ENCODE measurements around the gene ZNF879. TPM values are rescaled to one million over a fixed set of nuclear protein-coding genes. Genes with fewer than 3 reads are reported as not detected.

ZNF879 gene
- total and polyA plus RNA-seq, 2 of the 13 experiments (the other 11 are each of a cell fraction or from before 2014, with no cell fraction given) = 0.83 to 2.8 TPM

DNA sequence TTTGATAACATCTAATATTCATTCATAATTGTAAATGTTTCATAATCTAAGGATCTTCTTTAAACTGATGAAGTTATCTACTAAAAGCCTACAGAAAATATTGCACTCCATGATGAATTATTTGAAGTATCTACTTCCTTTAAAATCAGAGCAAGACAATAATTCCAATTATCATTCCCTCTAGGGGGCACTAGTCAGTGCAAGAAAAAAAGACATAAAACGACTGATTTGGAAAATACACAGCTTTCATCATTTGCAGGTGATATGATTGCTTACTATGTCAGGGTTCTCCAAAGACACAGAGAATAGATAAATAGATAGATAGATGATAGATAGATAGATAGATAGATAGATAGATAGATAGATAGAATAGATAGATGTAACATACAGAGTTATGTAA is 14.9 kb upstream of the ZNF879 start:
- no peaks in the 10 kb centered on the region for H3K36me3 ChIP-seq (replicated peaks in 1 of 2; ENCODE audit: control insufficient read depth in 1 of 2, insufficient read depth in 2 of 2, low read length in 2 of 2)
- FAIRE-seq = no peak
- no TSS peak for BruUV-seq (replicated peaks)
- 0% methylated on average over 1 of the region's 1 CpG for WGBS (ENCODE audit: low lambda C conversion rate)
- H3K4me1 ChIP-seq (ENCODE audit: insufficient read depth, low read length) = no peaks in the 10 kb centered on the region
- no peak overlapping the region for H3K4me2 ChIP-seq (ENCODE audit: low read depth, low read length)
- no peaks in the 10 kb centered on the region for H3K27me3 ChIP-seq (ENCODE audit: control insufficient read depth in 1 of 2, insufficient read depth in 2 of 2, low read length in 2 of 2)
- H3K27ac ChIP-seq (ENCODE audit: extremely low read length, insufficient read depth, low read length) = no peak overlapping the region
- no peak for DNase-seq (ENCODE audit: low spot score)
- peaks cover 59% of the 10 kb centered on the region for H3K9me3 ChIP-seq (ENCODE audit: low read length)
- H3K9ac ChIP-seq (ENCODE audit: insufficient read depth, low read depth, low read length) = no peak overlapping the region
- POLR2A ChIA-PET = no interaction called here
- ATAC-seq = no peak
- TF ChIP-seq, protein P1, sequence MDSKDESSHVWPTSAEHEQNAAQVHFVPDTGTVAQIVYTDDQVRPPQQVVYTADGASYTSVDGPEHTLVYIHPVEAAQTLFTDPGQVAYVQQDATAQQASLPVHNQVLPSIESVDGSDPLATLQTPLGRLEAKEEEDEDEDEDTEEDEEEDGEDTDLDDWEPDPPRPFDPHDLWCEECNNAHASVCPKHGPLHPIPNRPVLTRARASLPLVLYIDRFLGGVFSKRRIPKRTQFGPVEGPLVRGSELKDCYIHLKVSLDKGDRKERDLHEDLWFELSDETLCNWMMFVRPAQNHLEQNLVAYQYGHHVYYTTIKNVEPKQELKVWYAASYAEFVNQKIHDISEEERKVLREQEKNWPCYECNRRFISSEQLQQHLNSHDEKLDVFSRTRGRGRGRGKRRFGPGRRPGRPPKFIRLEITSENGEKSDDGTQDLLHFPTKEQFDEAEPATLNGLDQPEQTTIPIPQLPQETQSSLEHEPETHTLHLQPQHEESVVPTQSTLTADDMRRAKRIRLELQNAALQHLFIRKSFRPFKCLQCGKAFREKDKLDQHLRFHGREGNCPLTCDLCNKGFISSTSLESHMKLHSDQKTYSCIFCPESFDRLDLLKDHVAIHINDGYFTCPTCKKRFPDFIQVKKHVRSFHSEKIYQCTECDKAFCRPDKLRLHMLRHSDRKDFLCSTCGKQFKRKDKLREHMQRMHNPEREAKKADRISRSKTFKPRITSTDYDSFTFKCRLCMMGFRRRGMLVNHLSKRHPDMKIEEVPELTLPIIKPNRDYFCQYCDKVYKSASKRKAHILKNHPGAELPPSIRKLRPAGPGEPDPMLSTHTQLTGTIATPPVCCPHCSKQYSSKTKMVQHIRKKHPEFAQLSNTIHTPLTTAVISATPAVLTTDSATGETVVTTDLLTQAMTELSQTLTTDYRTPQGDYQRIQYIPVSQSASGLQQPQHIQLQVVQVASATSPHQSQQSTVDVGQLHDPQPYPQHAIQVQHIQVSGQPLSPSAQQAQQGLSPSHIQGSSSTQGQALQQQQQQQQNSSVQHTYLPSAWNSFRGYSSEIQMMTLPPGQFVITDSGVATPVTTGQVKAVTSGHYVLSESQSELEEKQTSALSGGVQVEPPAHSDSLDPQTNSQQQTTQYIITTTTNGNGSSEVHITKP (CRISPR knock-in tag; IDR thresholded peaks at IDR 0.05; ENCODE audit: low read depth) = no peak
- TF ChIP-seq, protein P2, sequence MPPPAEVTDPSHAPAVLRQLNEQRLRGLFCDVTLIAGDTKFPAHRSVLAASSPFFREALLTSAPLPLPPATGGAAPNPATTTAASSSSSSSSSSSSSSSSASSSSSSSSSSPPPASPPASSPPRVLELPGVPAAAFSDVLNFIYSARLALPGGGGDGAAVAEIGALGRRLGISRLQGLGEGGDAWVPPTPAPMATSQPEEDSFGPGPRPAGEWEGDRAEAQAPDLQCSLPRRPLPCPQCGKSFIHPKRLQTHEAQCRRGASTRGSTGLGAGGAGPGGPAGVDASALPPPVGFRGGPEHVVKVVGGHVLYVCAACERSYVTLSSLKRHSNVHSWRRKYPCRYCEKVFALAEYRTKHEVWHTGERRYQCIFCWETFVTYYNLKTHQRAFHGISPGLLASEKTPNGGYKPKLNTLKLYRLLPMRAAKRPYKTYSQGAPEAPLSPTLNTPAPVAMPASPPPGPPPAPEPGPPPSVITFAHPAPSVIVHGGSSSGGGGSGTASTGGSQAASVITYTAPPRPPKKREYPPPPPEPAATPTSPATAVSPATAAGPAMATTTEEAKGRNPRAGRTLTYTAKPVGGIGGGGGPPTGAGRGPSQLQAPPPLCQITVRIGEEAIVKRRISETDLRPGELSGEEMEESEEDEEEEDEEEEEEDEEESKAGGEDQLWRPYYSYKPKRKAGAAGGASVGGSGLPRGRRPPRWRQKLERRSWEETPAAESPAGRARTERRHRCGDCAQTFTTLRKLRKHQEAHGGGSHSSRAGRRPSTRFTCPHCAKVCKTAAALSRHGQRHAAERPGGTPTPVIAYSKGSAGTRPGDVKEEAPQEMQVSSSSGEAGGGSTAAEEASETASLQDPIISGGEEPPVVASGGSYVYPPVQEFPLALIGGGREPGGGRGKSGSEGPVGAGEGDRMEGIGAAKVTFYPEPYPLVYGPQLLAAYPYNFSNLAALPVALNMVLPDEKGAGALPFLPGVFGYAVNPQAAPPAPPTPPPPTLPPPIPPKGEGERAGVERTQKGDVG (CRISPR knock-in tag; IDR thresholded peaks at IDR 0.05; ENCODE audit: borderline replicate concordance) = no peak
- TF ChIP-seq, protein P3, sequence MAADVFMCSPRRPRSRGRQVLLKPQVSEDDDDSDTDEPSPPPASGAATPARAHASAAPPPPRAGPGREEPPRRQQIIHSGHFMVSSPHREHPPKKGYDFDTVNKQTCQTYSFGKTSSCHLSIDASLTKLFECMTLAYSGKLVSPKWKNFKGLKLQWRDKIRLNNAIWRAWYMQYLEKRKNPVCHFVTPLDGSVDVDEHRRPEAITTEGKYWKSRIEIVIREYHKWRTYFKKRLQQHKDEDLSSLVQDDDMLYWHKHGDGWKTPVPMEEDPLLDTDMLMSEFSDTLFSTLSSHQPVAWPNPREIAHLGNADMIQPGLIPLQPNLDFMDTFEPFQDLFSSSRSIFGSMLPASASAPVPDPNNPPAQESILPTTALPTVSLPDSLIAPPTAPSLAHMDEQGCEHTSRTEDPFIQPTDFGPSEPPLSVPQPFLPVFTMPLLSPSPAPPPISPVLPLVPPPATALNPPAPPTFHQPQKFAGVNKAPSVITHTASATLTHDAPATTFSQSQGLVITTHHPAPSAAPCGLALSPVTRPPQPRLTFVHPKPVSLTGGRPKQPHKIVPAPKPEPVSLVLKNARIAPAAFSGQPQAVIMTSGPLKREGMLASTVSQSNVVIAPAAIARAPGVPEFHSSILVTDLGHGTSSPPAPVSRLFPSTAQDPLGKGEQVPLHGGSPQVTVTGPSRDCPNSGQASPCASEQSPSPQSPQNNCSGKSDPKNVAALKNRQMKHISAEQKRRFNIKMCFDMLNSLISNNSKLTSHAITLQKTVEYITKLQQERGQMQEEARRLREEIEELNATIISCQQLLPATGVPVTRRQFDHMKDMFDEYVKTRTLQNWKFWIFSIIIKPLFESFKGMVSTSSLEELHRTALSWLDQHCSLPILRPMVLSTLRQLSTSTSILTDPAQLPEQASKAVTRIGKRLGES (CRISPR knock-in tag; IDR thresholded peaks at IDR 0.05; ENCODE audit: borderline replicate concordance) = no peak
- no peak for TF ChIP-seq HOXD1 (CRISPR knock-in tag; IDR thresholded peaks at IDR 0.05)
- TF ChIP-seq HDAC1 (CRISPR knock-in tag; IDR thresholded peaks at IDR 0.05) = no peak
- TF ChIP-seq, protein P4, sequence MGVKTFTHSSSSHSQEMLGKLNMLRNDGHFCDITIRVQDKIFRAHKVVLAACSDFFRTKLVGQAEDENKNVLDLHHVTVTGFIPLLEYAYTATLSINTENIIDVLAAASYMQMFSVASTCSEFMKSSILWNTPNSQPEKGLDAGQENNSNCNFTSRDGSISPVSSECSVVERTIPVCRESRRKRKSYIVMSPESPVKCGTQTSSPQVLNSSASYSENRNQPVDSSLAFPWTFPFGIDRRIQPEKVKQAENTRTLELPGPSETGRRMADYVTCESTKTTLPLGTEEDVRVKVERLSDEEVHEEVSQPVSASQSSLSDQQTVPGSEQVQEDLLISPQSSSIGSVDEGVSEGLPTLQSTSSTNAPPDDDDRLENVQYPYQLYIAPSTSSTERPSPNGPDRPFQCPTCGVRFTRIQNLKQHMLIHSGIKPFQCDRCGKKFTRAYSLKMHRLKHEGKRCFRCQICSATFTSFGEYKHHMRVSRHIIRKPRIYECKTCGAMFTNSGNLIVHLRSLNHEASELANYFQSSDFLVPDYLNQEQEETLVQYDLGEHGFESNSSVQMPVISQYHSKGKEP (CRISPR knock-in tag; IDR thresholded peaks at IDR 0.05) = no peak
- TF ChIP-seq ZBTB7A (CRISPR knock-in tag; IDR thresholded peaks at IDR 0.05) = no peak
- intact Hi-C loops (cut with micrococcal nuclease; ENCODE audit: unreplicated experiment) (no loop called here), in situ Hi-C loops (cut with HindIII; ENCODE audit: extremely low pct_ligation_motif_present, low pct_unique_long_range_greater_than_20kb) (no loop called here)
- H2AFZ ChIP-seq (ENCODE audit: low read length) = no peak overlapping the region
- CTCF ChIA-PET (ENCODE audit: low intra/inter-chr PET ratio, low total read pairs) = no interaction called here
- H4K20me1 ChIP-seq (ENCODE audit: insufficient read depth, low read length) = no peaks in the 10 kb centered on the region
- no peaks in the 10 kb centered on the region for H3K79me2 ChIP-seq (ENCODE audit: insufficient read depth, low read length)
- no peak overlapping the region for H3K4me3 ChIP-seq (replicated peaks in 1 of 3; ENCODE audit: insufficient read depth in 1 of 3, low read depth in 2 of 3, low read length in 3 of 3)
